WTC11 (cell line): Measurements from ENCODE around the gene VPS8. TPM values are rescaled to one million over a fixed set of nuclear protein-coding genes. Genes with fewer than 3 reads are reported as not detected.

Source experiments
- ATAC-seq: fragments of 200-7000 bp; cut with Tn5 transposase; 2 replicates; pipeline ENCODE4 v1.10.0; 2021; ENCODE audit warnings: mild to moderate bottlenecking, moderate library complexity
- CTCF ChIA-PET: fragments of 300-600 bp; sonication (Branson Sonifier 250); formaldehyde crosslinking; loops from one replicate; lab custom pipeline; 2021; ENCODE audit warnings: antibody characterized with exemption; lab: Charles Lee
- POLR2A ChIA-PET: fragments of 350-600 bp; sonication (Branson Sonifier 250); formaldehyde crosslinking; loops from one replicate; lab custom pipeline; 2021; ENCODE audit warnings: antibody characterized with exemption; lab: Charles Lee
- DNase-seq: peaks from one replicate; pipeline ENCODE4 v3.0.0; 2021; ENCODE audit warnings: low spot score
- H3K27ac Mint-ChIP-seq: 2 replicates; pipeline ENCODE4 v1.8.0; 2021; ENCODE audit warnings: mixed read lengths
- H3K27me3 Mint-ChIP-seq: 2 replicates; pipeline ENCODE4 v1.8.0; 2021; ENCODE audit warnings: low read depth, mild to moderate bottlenecking, moderate library complexity, mixed read lengths
- H3K36me3 Mint-ChIP-seq: 2 replicates; pipeline ENCODE4 v1.8.0; 2021; ENCODE audit warnings: mixed read lengths
- H3K4me1 Mint-ChIP-seq: 2 replicates; pipeline ENCODE4 v1.8.0; 2022; ENCODE audit warnings: mixed read lengths
- H3K4me3 Mint-ChIP-seq: 2 replicates; pipeline ENCODE4 v1.8.0; 2021; ENCODE audit warnings: mild to moderate bottlenecking, moderate library complexity, mixed read lengths
- H3K9me3 Mint-ChIP-seq: 2 replicates; pipeline ENCODE4 v1.8.0; 2021; ENCODE audit warnings: mixed read lengths
- AFF4 ChIP-seq: sonication (generic); formaldehyde crosslinking; IDR thresholded peaks from 2 replicates; pipeline ENCODE4 v1.8.1; 2023; ENCODE audit warnings: mild to moderate bottlenecking, missing genetic modification reagents, borderline replicate concordance
- MAX ChIP-seq: sonication (generic); formaldehyde crosslinking; IDR thresholded peaks from 2 replicates; pipeline ENCODE4 v1.8.0; 2022; ENCODE audit warnings: mild to moderate bottlenecking, missing genetic modification reagents
- NFATC4 ChIP-seq: fragments of 250-450 bp; sonication (Bioruptor Pico); IDR thresholded peaks from 2 replicates; pipeline ENCODE4 v1.9.0; 2021; ENCODE audit warnings: mild to moderate bottlenecking
- NR1H2 ChIP-seq: sonication (generic); formaldehyde crosslinking; IDR thresholded peaks from 2 replicates; pipeline ENCODE4 v1.9.0; 2021; ENCODE audit warnings: mild to moderate bottlenecking, moderate library complexity, missing genetic modification reagents
- ZNF121 ChIP-seq: sonication (generic); formaldehyde crosslinking; IDR thresholded peaks from 2 replicates; pipeline ENCODE4 v1.8.0; 2023; ENCODE audit warnings: missing genetic modification reagents
- ZNF281 ChIP-seq: sonication (generic); formaldehyde crosslinking; IDR thresholded peaks from 2 replicates; pipeline ENCODE4 v1.8.0; 2023; ENCODE audit warnings: mild to moderate bottlenecking, missing genetic modification reagents
- ZNF396 ChIP-seq: fragments of 250-450 bp; sonication (Bioruptor Pico); IDR thresholded peaks from 2 replicates; pipeline ENCODE4 v1.8.0; 2021; ENCODE audit warnings: mild to moderate bottlenecking, moderate library complexity, borderline replicate concordance
- total RNA-seq: library from RNA; stranded (reverse); gene quantifications from 3 replicates; pipeline ENCODE4 v1.2.3, GENCODE V29; 2021
- TF ChIP-seq, protein P1 (sequence below): sonication (generic); formaldehyde crosslinking; conservative IDR thresholded peaks from 2 replicates; pipeline ENCODE4 v1.8.1; 2023; ENCODE audit warnings: mild to moderate bottlenecking, low read depth, missing genetic modification reagents, moderate library complexity
- TF ChIP-seq, protein P2 (sequence below): sonication (generic); formaldehyde crosslinking; IDR thresholded peaks from 2 replicates; pipeline ENCODE4 v1.8.0; 2022; ENCODE audit warnings: mild to moderate bottlenecking, missing genetic modification reagents
- TF ChIP-seq, protein P3 (sequence below): fragments of 250-450 bp; sonication (Bioruptor Pico); IDR thresholded peaks from 2 replicates; pipeline ENCODE4 v1.9.0; 2021; ENCODE audit warnings: mild to moderate bottlenecking, borderline replicate concordance

Gene VPS8
- total RNA-seq, 1 experiment from 2014 or later: 44.9 TPM

DNA sequence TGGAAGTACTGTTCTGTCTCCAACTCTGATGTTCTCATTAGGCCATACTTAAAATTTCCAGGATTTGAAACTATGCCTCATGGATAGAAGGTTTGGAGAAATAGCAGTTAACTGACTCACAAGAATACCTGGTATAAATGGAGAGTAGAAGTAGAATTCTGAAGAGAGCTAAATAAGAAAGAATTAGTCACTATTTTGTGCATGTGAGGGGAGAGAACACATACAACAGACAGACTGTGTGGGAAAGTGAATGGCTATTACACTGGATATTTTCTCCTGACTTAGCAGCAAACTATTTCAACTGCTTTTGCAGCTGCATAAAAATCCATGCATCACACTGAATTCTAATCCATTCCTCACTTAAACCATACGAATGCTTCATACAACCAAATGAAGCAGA is 269.6 kb downstream of the VPS8 start:
- Mint-ChIP-seq H3K27me3 (no peaks in the 10 kb centered on the region), H3K9me3 (no peaks in the 10 kb centered on the region), H3K27ac (no peak overlapping the region), H3K4me1 (peaks cover 15% of the 10 kb centered on the region), H3K4me3 (no peak overlapping the region), H3K36me3 (no peaks in the 10 kb centered on the region)
- ChIA-PET POLR2A (no interaction called here), CTCF (interaction anchor here (1.0 kb wide), 2 partner anchors 95 to 227 kb away, joined by 3 to 5 read pairs; no protein-coding TSS in a partner anchor)
- DNase-seq: no peak
- TF ChIP-seq, protein P1, sequence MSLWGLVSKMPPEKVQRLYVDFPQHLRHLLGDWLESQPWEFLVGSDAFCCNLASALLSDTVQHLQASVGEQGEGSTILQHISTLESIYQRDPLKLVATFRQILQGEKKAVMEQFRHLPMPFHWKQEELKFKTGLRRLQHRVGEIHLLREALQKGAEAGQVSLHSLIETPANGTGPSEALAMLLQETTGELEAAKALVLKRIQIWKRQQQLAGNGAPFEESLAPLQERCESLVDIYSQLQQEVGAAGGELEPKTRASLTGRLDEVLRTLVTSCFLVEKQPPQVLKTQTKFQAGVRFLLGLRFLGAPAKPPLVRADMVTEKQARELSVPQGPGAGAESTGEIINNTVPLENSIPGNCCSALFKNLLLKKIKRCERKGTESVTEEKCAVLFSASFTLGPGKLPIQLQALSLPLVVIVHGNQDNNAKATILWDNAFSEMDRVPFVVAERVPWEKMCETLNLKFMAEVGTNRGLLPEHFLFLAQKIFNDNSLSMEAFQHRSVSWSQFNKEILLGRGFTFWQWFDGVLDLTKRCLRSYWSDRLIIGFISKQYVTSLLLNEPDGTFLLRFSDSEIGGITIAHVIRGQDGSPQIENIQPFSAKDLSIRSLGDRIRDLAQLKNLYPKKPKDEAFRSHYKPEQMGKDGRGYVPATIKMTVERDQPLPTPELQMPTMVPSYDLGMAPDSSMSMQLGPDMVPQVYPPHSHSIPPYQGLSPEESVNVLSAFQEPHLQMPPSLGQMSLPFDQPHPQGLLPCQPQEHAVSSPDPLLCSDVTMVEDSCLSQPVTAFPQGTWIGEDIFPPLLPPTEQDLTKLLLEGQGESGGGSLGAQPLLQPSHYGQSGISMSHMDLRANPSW: no peak
- no peak for TF ChIP-seq ZNF281
- TF ChIP-seq ZNF121: no peak
- no peak for TF ChIP-seq NR1H2 (CRISPR knock-in tag)
- no peak for ATAC-seq

GRCh38 chr3:185082149-185082548 is 270.2 kb downstream of the VPS8 start:
- Mint-ChIP-seq H3K4me1 (peaks cover 15% of the 10 kb centered on the region), H3K27me3 (no peaks in the 10 kb centered on the region), H3K36me3 (no peaks in the 10 kb centered on the region), H3K4me3 (no peak overlapping the region), H3K27ac (no peak overlapping the region), H3K9me3 (no peaks in the 10 kb centered on the region)
- CTCF ChIA-PET: interaction anchor here (1.0 to 3.6 kb wide), 3 partner anchors 12 to 226 kb away, joined by 3 to 22 read pairs (median 5); no protein-coding TSS in a partner anchor
- DNase-seq: no peak
- no peak for TF ChIP-seq ZNF396 (CRISPR knock-in tag)
- TF ChIP-seq NFATC4 (CRISPR knock-in tag): no peak
- TF ChIP-seq, protein P2, sequence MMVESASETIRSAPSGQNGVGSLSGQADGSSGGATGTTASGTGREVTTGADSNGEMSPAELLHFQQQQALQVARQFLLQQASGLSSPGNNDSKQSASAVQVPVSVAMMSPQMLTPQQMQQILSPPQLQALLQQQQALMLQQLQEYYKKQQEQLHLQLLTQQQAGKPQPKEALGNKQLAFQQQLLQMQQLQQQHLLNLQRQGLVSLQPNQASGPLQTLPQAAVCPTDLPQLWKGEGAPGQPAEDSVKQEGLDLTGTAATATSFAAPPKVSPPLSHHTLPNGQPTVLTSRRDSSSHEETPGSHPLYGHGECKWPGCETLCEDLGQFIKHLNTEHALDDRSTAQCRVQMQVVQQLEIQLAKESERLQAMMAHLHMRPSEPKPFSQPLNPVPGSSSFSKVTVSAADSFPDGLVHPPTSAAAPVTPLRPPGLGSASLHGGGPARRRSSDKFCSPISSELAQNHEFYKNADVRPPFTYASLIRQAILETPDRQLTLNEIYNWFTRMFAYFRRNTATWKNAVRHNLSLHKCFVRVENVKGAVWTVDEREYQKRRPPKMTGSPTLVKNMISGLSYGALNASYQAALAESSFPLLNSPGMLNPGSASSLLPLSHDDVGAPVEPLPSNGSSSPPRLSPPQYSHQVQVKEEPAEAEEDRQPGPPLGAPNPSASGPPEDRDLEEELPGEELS: no peak
- TF ChIP-seq, protein P3, sequence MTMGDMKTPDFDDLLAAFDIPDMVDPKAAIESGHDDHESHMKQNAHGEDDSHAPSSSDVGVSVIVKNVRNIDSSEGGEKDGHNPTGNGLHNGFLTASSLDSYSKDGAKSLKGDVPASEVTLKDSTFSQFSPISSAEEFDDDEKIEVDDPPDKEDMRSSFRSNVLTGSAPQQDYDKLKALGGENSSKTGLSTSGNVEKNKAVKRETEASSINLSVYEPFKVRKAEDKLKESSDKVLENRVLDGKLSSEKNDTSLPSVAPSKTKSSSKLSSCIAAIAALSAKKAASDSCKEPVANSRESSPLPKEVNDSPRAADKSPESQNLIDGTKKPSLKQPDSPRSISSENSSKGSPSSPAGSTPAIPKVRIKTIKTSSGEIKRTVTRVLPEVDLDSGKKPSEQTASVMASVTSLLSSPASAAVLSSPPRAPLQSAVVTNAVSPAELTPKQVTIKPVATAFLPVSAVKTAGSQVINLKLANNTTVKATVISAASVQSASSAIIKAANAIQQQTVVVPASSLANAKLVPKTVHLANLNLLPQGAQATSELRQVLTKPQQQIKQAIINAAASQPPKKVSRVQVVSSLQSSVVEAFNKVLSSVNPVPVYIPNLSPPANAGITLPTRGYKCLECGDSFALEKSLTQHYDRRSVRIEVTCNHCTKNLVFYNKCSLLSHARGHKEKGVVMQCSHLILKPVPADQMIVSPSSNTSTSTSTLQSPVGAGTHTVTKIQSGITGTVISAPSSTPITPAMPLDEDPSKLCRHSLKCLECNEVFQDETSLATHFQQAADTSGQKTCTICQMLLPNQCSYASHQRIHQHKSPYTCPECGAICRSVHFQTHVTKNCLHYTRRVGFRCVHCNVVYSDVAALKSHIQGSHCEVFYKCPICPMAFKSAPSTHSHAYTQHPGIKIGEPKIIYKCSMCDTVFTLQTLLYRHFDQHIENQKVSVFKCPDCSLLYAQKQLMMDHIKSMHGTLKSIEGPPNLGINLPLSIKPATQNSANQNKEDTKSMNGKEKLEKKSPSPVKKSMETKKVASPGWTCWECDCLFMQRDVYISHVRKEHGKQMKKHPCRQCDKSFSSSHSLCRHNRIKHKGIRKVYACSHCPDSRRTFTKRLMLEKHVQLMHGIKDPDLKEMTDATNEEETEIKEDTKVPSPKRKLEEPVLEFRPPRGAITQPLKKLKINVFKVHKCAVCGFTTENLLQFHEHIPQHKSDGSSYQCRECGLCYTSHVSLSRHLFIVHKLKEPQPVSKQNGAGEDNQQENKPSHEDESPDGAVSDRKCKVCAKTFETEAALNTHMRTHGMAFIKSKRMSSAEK (CRISPR knock-in tag): no peak
- no peak for ATAC-seq
- POLR2A ChIA-PET: no interaction called here

GRCh38 chr3:185082829-185083228 is 270.9 kb downstream of the VPS8 start:
- POLR2A ChIA-PET: no interaction called here
- H3K36me3 Mint-ChIP-seq: no peaks in the 10 kb centered on the region
- CTCF ChIA-PET: interaction anchor here (0.6 to 3.6 kb wide), 3 partner anchors 12 to 93 kb away, joined by 3 to 22 read pairs (median 4); no protein-coding TSS in a partner anchor
- no peak for DNase-seq
- no peak overlapping the region for H3K27ac Mint-ChIP-seq
- H3K4me3 Mint-ChIP-seq: no peak overlapping the region
- peaks cover 15% of the 10 kb centered on the region for H3K4me1 Mint-ChIP-seq
- TF ChIP-seq MAX (CRISPR knock-in tag): no peak
- TF ChIP-seq AFF4 (CRISPR knock-in tag): no peak
- no peaks in the 10 kb centered on the region for H3K9me3 Mint-ChIP-seq
- ATAC-seq: no peak
- H3K27me3 Mint-ChIP-seq: no peaks in the 10 kb centered on the region
